BLaER1 treated with 17β-estradiol and CSF1 and Interleukin-3, amounts not matched to agents 10 nM and 100 nM (cell line): ENCODE results near the gene FKBP15.
A peak's percentile ranks its signal among the peaks of the same experiment; 100 is the strongest.

Experiments
- H3K27ac ChIP-seq, 11 experiments: shearing (Covaris generic); formaldehyde crosslinking; 2 replicates each; pipeline ENCODE4 v1.8.1; 2022
- H3K27me3 ChIP-seq, 11 experiments: shearing (Covaris generic); formaldehyde crosslinking; 2 replicates each; pipeline ENCODE4 v1.8.1; 2022
- H3K36me3 ChIP-seq, 11 experiments: shearing (Covaris generic); formaldehyde crosslinking; 2 replicates each; pipeline ENCODE4 v1.8.1; 2022
- H3K4me1 ChIP-seq, 10 experiments: shearing (Covaris generic); formaldehyde crosslinking; 2 replicates each; pipeline ENCODE4 v1.8.1; 2022
- H3K4me2 ChIP-seq, 11 experiments: shearing (Covaris generic); formaldehyde crosslinking; 2 replicates each; pipeline ENCODE4 v1.8.1; 2022
- H3K4me3 ChIP-seq, 10 experiments: shearing (Covaris generic); formaldehyde crosslinking; 2 replicates each; pipeline ENCODE4 v1.8.1; 2022
- H3K9ac ChIP-seq, 11 experiments: shearing (Covaris generic); formaldehyde crosslinking; 2 replicates each; pipeline ENCODE4 v1.8.1; 2022
- H3K9me3 ChIP-seq, 11 experiments: shearing (Covaris generic); formaldehyde crosslinking; replicated peaks in 1 of 11; 2 replicates each; pipeline ENCODE4 v1.8.1; 2022
- H4K20me1 ChIP-seq, 11 experiments: shearing (Covaris generic); formaldehyde crosslinking; 2 replicates each; pipeline ENCODE4 v1.8.1; 2022
- Cebpa-rat ChIP-seq, 11 experiments: shearing (Covaris generic); IDR thresholded peaks; 2 replicates each; pipeline ENCODE4 v1.8.1; 2022

FKBP15 gene

GRCh38 chr9:113166039-113166438 lies 55.0 kb downstream of the FKBP15 start:
- H3K4me3 ChIP-seq: no peak overlapping the region
- H3K36me3 ChIP-seq: peaks cover 98 to 100% (median 100%) of the 10 kb centered on the region in 11 experiments
- H4K20me1 ChIP-seq: peaks cover 0 to 100% (median 5%) of the 10 kb centered on the region in 11 experiments; a peak in 9 of 22 replicates
- H3K27me3 ChIP-seq: no peaks in the 10 kb centered on the region
- H3K4me1 ChIP-seq: peaks cover 0 to 12% (median 0%) of the 10 kb centered on the region in 10 experiments; a peak in 1 of 20 replicates
- no peaks in the 10 kb centered on the region for H3K9me3 ChIP-seq
- H3K9ac ChIP-seq: no peak overlapping the region
- no peak overlapping the region for H3K27ac ChIP-seq
- no peak overlapping the region for H3K4me2 ChIP-seq
- no peak for TF ChIP-seq Cebpa-rat (IDR thresholded peaks at IDR 0.05)

GRCh38 chr9:113164536-113165300 lies 56.4 kb downstream of the FKBP15 start:
- peaks cover 0 to 12% (median 0%) of the 10 kb centered on the region in 10 experiments; a peak in 1 of 20 replicates for H3K4me1 ChIP-seq
- H3K36me3 ChIP-seq: peaks cover 98 to 100% (median 99%) of the 10 kb centered on the region in 11 experiments
- no peaks in the 10 kb centered on the region for H3K27me3 ChIP-seq
- no peaks in the 10 kb centered on the region for H3K9me3 ChIP-seq
- no peak overlapping the region for H3K9ac ChIP-seq
- no peak overlapping the region for H3K27ac ChIP-seq
- peaks cover 0 to 100% (median 5%) of the 10 kb centered on the region in 11 experiments; a peak in 9 of 22 replicates for H4K20me1 ChIP-seq
- H3K4me3 ChIP-seq: no peak overlapping the region
- TF ChIP-seq Cebpa-rat (IDR thresholded peaks at IDR 0.05): 0 out of 22 replicates have a peak, but pooled peaks of 2 of the 11 experiments have one; percentile 10 to 16
- H3K4me2 ChIP-seq: no peak overlapping the region

DNA sequence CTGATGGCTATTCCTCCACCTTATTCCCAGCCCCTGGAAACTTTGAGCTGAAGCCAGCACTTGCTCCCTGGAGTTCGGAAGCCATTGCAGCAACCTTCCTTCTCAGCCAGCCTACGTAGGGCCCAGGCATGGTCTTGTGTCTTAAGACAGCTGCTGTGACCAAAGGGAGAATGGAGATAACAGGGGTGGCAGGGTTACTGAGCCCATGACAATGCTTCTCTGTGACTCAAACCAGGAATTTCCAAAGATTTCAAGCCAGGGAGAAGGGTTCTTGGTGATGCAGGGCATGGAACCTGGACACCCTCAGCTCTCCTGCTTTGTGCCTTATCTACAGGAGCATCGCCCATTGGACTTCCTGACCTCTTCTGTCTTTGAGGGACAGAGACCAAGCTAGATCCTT lies 58.1 kb downstream of the FKBP15 start:
- TF ChIP-seq Cebpa-rat (IDR thresholded peaks at IDR 0.05): no peak
- Histone ChIP-seq H3K27ac (no peak overlapping the region), H3K9ac (no peak overlapping the region), H3K4me2 (no peak overlapping the region), H3K4me1 (peaks cover 0 to 20% (median 0%) of the 10 kb centered on the region in 10 experiments; a peak in 3 of 20 replicates), H4K20me1 (peaks cover 0 to 100% (median 5%) of the 10 kb centered on the region in 11 experiments; a peak in 9 of 22 replicates), H3K4me3 (no peak overlapping the region), H3K27me3 (no peaks in the 10 kb centered on the region), H3K9me3 (no peaks in the 10 kb centered on the region), H3K36me3 (peaks cover 94 to 100% (median 99%) of the 10 kb centered on the region in 11 experiments)

- Histone ChIP-seq H3K9ac (no peak overlapping the region), H3K36me3 (peaks cover 70 to 94% (median 84%) of the 10 kb centered on the region in 11 experiments), H3K27me3 (no peaks in the 10 kb centered on the region), H3K4me3 (no peak overlapping the region), H3K4me2 (no peak overlapping the region), H3K4me1 (peaks cover 10 to 37% (median 14%) of the 10 kb centered on the region in 10 experiments), H3K27ac (no peak overlapping the region), H3K9me3 (no peaks in the 10 kb centered on the region), H4K20me1 (peaks cover 0 to 100% (median 4%) of the 10 kb centered on the region in 11 experiments; a peak in 10 of 22 replicates)
- TF ChIP-seq Cebpa-rat (IDR thresholded peaks at IDR 0.05): no peak
Observed at GRCh38 chr9:113160571-113160970, 60.5 kb downstream of the FKBP15 start.

DNA sequence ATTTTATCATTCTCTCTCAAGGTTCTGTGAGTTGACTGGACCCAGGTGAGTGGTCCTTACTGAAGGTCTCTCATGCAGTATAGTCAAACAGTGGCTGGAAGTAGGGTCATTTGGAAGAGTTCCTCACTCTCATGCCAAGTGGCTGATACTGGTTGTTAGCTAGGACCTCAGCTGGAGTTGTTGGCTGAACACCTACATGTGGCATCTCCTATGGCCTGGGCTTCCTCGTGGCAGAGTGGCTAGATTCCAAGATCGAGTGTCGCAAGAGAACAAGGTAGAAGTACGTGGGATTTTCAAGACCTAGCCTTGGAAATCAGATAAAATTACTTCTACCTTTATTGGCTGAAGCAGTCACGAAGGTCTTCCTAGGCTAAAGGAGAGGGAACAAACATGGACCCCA lies 62.6 kb downstream of the FKBP15 start:
- H3K4me2 ChIP-seq: 0 out of 22 replicates have a peak overlapping the region, but pooled peaks of 1 of the 11 experiments have one; percentile 97
- peaks cover 26 to 59% (median 35%) of the 10 kb centered on the region in 10 experiments for H3K4me1 ChIP-seq
- no peak overlapping the region for H3K27ac ChIP-seq
- no peaks in the 10 kb centered on the region for H3K27me3 ChIP-seq
- TF ChIP-seq Cebpa-rat (IDR thresholded peaks at IDR 0.05): no peak
- H4K20me1 ChIP-seq: peaks cover 0 to 97% (median 4%) of the 10 kb centered on the region in 11 experiments; a peak in 10 of 22 replicates
- peaks cover 49 to 88% (median 63%) of the 10 kb centered on the region in 11 experiments for H3K36me3 ChIP-seq
- no peak overlapping the region for H3K4me3 ChIP-seq
- H3K9ac ChIP-seq: no peak overlapping the region
- no peaks in the 10 kb centered on the region for H3K9me3 ChIP-seq

GRCh38 chr9:113156880-113157279 lies 64.2 kb downstream of the FKBP15 start:
- peak overlapping the region in 2 of 11 experiments; percentile 96 to 99; a peak in 4 of 22 replicates for H3K9ac ChIP-seq
- H3K27ac ChIP-seq: peak overlapping the region in 5 of 11 experiments; percentile 60 to 99 (median 95); a peak in 10 of 22 replicates
- H3K4me1 ChIP-seq: peaks cover 35 to 71% (median 47%) of the 10 kb centered on the region in 10 experiments
- H3K36me3 ChIP-seq: peaks cover 36 to 78% (median 48%) of the 10 kb centered on the region in 11 experiments
- H3K27me3 ChIP-seq: no peaks in the 10 kb centered on the region
- no peaks in the 10 kb centered on the region for H3K9me3 ChIP-seq
- TF ChIP-seq Cebpa-rat (IDR thresholded peaks at IDR 0.05): no peak
- peak overlapping the region in 5 of 11 experiments; percentile 79 to 97 (median 96); a peak in 9 of 22 replicates for H3K4me2 ChIP-seq
- peaks cover 0 to 83% (median 4%) of the 10 kb centered on the region in 11 experiments; a peak in 10 of 22 replicates for H4K20me1 ChIP-seq
- H3K4me3 ChIP-seq: no peak overlapping the region

DNA sequence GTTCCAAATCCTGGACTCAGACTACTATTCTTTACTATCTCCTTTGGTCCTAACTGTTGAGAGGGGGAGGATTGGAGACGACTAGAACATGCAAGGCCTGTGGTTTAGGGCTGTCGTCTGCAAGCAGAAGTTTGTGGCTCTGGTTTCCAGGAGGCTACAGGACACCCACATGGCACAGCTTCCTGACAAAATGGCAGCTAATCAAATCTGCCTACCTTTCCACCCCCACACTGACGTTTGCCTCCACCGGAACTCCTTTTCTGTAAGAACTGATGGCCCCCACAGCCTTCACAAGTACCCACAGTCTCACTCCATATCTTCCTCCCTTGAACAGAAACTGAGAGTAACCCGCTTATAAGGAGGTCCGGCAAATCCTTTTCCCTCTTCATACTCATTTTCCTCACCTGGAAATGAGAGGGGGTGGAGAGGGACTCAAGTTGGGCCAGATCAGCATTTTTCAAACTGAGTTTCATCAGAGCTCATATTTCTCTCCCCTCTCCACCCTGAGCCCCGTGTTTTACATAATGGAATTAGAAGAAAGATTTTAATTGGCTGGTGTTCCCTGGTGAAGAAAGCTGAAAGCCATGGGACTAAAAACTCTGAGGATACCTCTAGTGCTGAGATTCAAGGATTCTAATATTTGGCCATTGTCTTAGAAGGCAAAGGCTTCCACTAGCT lies 65.0 kb downstream of the FKBP15 start:
- H3K9ac ChIP-seq: peak overlapping the region in 8 of 11 experiments; percentile 15 to 99 (median 40); a peak in 12 of 22 replicates
- H3K27me3 ChIP-seq: no peaks in the 10 kb centered on the region; a peak in 2 of 22 replicates
- peaks cover 27 to 70% (median 40%) of the 10 kb centered on the region in 11 experiments for H3K36me3 ChIP-seq
- peaks cover 41 to 67% (median 54%) of the 10 kb centered on the region in 10 experiments for H3K4me1 ChIP-seq
- peaks cover 0 to 75% (median 0%) of the 10 kb centered on the region in 11 experiments; a peak in 8 of 22 replicates for H4K20me1 ChIP-seq
- H3K4me2 ChIP-seq: peak overlapping the region; percentile 32 to 97 (median 65)
- H3K9me3 ChIP-seq: no peaks in the 10 kb centered on the region
- H3K27ac ChIP-seq: peak overlapping the region; percentile 34 to 99 (median 62); a peak in 21 of 22 replicates
- H3K4me3 ChIP-seq: peak overlapping the region in 2 of 10 experiments; percentile 33 to 91; a peak in 3 of 20 replicates
- TF ChIP-seq Cebpa-rat (IDR thresholded peaks at IDR 0.05): no peak

- Histone ChIP-seq H3K9me3 (no peaks in the 10 kb centered on the region), H3K4me1 (peaks cover 41 to 74% (median 56%) of the 10 kb centered on the region in 10 experiments), H3K4me3 (peak overlapping the region in 2 of 10 experiments; percentile 75 to 91; a peak in 3 of 20 replicates), H4K20me1 (peaks cover 0 to 64% (median 0%) of the 10 kb centered on the region in 11 experiments; a peak in 7 of 22 replicates), H3K4me2 (peak overlapping the region; percentile 32 to 97 (median 65); a peak in 20 of 22 replicates), H3K9ac (peak overlapping the region in 6 of 11 experiments; percentile 19 to 99 (median 56); a peak in 9 of 22 replicates), H3K36me3 (peaks cover 16 to 59% (median 29%) of the 10 kb centered on the region in 11 experiments), H3K27ac (peak overlapping the region; percentile 34 to 99 (median 62); a peak in 21 of 22 replicates), H3K27me3 (no peaks in the 10 kb centered on the region; a peak in 2 of 22 replicates)
- TF ChIP-seq Cebpa-rat (IDR thresholded peaks at IDR 0.05): peak in 6 of 11 experiments; percentile 19 to 69 (median 51); a peak in 6 of 22 replicates
Observed at GRCh38 chr9:113154946-113155345, 66.1 kb downstream of the FKBP15 start.
